ENCODE data around the gene RPS4Y1.

GRCh38 chrY:2913066-2913815 lies 71.8 kb downstream of the RPS4Y1 start:
- no peak for TF ChIP-seq CTCF (conservative IDR thresholded peaks at IDR 0.05)
- no peak for TF ChIP-seq ZFX (IDR thresholded peaks at IDR 0.05)
